HCEC 1CT (cell line): ENCODE results near the gene CPAMD8.

Source experiments
- DNase-seq: peaks from one replicate; pipeline ENCODE4 v3.0.0-alpha.2; 2017

CPAMD8 gene

DNA sequence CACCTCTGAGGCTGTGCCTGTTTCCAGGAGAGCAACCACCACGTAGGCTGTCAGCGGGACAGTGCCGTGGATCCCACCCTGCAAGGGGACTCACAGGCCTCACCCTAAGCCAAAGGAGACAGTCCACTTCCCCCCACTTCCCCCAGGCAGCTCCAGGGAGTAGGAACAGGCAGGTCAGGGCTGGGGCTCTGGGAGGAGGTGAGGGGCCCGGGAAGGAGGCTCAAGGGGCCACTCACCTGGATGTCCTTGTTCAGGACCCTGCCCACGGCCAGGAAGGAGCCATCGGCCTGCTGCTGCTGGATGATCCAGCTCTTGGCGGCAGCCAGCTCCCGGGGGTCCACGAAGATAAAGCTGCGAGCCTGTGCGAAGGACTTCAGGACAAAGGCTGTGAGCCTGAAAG is 112.2 kb downstream of the CPAMD8 start:
- no peak for DNase-seq

GRCh38 chr19:16912780-16913179 is 113.8 kb downstream of the CPAMD8 start:
- DNase-seq = no peak

DNA sequence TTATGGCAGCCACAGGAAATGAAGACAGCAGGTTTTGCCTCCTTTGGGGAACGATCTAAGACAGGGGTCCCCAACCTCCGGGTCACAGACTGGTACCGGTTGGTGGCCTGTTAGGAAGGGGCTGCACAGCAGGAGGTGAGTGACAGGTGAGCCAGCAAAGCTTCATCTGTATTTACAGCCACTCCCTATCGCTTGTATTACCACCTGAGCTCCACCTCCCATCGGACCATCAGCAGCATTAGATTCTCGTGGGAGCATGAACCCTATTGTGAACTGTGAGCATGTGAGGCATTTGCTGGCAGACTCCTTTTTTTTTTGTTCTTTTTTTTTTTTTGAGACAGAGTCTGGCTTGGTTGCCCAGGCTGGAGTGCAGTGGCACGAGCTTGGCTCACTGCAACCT is 115.6 kb downstream of the CPAMD8 start:
- no peak for DNase-seq

GRCh38 chr19:16908759-16909158 is 117.9 kb downstream of the CPAMD8 start:
- DNase-seq = no peak

DNA sequence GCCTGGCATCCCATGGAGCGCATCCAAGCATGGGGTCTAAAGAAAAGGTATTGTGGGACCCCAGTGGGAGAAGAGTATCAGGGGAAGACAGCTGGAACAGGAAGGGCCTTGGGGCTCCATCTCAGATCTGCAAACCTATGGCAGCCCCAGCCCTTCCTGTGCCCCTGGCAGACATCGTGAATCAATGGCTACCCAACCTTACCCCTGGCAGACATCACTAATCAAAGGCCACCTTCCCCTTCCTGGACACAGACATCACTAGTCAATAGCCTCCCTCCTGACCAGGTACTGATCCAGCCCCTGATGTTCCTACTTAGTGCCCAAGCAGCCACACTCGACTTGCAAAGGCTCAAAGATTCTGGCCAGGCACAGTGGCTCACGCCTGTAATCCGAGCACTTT is 122.0 kb downstream of the CPAMD8 start:
- no peak for DNase-seq

DNA sequence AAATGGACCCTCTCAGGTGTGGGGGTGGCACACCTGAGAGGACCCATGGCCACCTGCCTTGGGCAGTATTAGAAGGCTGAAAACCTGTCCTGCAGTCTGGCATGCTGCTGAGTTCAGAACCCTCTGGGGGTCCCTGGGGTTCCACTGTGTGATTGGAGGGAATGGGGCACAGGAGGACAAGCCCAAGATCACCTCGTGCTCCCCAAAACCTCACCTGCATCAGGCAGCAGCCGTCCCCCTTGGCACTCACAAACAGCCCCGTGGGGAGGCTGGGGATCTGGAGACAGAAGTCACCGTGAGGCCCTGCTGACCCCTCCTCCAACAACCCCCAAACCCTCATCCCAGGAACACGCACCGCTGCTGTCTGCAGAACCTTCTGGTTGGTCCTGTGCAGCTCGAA is 123.3 kb downstream of the CPAMD8 start:
- no peak for DNase-seq

DNA sequence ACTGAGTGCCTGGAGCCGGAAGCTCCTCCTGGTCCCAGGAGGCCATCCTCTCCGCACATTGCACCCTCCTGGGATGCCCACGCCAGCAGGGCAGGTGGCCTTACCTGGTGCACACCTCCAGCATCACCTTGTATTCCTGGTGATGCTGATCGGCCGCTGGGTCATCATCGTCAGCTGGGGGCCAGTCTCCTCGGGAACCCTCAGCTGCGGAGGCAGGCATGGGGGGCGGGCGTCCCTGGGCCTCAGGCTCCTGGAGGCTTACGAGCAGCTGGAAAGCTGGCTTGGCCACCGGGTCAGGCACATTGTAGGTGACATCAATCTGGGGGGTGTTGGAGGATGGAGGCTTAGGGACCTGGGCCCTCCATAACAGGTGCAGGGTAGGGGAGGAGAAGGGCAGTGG is 124.1 kb downstream of the CPAMD8 start:
- no peak for DNase-seq

DNA sequence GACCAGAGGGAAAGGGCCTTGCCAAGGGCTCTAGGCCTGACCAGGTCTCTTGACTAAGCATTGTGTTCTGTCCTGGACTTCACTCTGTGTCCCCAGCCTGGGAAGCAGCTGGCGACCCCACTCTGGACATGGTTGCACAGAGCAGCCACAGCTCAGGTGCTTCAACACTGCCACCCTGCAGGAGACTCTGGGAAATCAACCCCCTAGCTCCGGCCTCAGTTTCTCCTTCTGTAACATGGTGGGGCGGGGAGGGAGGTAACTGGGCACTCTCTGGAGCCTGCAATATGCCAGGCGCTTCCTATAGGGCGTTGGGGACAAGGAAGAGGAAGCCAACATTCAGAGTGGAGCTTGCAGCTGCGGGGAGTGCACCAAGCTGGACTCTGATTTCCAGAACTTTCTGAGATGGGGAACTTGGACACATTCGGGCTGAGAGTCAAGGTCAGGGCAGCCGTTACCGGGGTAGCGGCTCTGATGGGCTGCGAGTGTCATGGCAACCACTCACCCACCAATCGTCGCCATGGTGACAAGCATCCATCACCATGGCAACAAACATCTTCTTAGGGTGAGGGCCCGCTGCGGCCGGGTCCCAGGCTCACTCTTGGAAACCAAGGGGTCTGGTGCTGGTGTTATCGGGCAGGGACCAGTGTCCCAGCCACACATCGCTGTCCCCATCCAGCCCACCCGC is 125.0 kb downstream of the CPAMD8 start:
- no peak for DNase-seq

DNA sequence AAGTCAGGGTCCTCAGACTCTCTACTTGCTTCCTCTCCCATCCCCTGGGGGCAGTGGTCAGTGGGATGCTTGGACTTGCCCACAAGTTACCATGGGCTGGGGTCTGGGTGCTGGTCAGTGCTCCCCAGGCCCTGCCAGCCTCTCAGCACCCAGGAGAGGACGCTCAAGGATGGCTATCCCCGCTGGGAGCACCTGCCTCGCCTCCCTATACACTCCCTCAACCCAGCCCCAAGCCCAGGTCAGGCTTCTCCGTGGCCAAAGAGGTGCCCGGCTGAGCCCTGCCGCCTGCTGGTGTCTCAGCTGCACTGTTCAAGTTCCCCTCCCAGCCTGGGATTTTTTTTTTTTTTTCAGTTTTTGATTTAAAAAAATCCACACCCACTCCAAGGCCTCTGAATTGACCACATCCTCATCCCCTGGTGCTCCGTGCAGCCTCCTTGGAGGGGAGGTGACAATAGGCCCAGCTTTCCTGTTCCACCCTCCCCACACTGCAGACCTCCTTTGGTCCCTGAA is 127.0 kb downstream of the CPAMD8 start:
- DNase-seq = no peak

GRCh38 chr19:16898361-16899015 is 128.1 kb downstream of the CPAMD8 start:
- DNase-seq = no peak

DNA sequence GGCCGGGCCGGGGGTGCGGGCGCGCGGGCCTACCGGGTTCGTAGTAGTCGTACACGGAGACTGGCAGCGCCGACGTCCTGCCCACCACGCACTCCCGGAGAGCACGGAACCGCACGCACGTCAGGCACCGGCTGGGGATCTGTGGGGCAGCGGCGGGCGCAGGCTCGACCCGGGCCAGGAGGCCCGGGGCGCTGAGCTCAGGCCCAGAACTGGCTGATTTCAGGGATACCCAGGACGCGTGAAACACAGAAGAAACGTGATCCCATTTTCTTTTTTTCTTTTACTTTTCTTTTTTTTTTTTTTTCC is 128.8 kb downstream of the CPAMD8 start:
- DNase-seq = no peak

- DNase-seq = peak; percentile 21
Observed at GRCh38 chr19:16897029-16897855, 129.4 kb downstream of the CPAMD8 start.

- no peak for DNase-seq
Observed at GRCh38 chr19:16896146-16897028, 130.2 kb downstream of the CPAMD8 start.

- DNase-seq = no peak
Observed at GRCh38 chr19:16895467-16896145, 131.0 kb downstream of the CPAMD8 start.

GRCh38 chr19:16894080-16894479 is 132.5 kb downstream of the CPAMD8 start:
- no peak for DNase-seq

GRCh38 chr19:16893686-16893989 is 133.0 kb downstream of the CPAMD8 start:
- no peak for DNase-seq

DNA sequence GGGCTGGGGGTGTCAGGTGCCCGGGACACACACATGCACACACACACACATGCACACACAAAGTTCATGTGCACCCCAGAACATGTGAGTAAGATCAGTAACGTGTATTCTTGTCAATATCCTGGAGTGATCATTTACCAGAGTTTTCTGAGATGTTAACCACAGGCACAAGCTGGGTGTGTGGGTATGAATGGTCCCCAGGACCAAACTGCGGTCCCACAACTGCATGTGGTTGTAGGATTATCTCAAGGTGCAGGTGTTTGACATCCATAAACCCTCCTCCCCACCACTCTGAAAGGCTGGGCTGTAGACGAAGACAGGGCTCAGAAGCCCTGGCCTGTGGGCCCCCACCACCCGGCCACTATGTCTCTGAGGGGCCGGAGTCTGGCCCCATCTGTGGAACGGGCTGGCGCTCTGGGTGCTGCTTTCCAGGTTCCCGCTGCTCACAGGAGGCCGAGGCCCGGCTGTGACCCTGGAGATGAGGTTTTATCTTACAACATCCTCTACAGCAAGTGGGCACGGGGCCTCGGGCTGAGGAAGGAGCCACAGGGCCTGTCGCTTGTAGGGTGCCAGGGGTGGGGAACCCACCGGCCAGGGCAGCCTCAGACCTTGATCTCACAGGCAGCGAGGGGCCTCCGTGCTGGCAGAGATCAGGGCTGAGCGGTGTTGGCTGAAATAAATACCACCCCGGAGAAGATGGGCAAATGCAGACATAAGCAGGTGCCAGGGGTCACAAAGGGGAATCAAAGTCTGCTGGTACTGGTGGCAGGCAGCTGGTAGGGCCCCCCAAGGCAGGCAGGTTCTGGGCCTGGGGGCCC is 133.5 kb downstream of the CPAMD8 start:
- no peak for DNase-seq

- no peak for DNase-seq
Observed at GRCh38 chr19:16892436-16892835, 134.2 kb downstream of the CPAMD8 start.

GRCh38 chr19:16891696-16892382 is 134.8 kb downstream of the CPAMD8 start:
- no peak for DNase-seq

- no peak for DNase-seq
Observed at GRCh38 chr19:16890461-16891184, 136.0 kb downstream of the CPAMD8 start.
